ACC112 (cell line): Measurements from ENCODE around the gene VAMP4.

Source experiments
- H2AFZ ChIP-seq: fragments of 200-600 bp; sonication (generic); one replicate; pipeline ENCODE4 v1.6.0; 2017; ENCODE audit warnings: antibody characterized with exemption, low read length; ENCODE audit not compliant: unreplicated experiment
- H3K27ac ChIP-seq: fragments of 200-600 bp; sonication (generic); 2 replicates; pipeline ENCODE4 v1.5.1; 2014; ENCODE audit warnings: low read depth, mild to moderate bottlenecking, antibody characterized with exemption, low read length, moderate library complexity
- H3K27me3 ChIP-seq: fragments of 200-600 bp; sonication (generic); 2 replicates; pipeline ENCODE4 v1.6.1; 2014; ENCODE audit warnings: mild to moderate bottlenecking, antibody characterized with exemption, low read length, moderate library complexity, mixed read lengths; ENCODE audit not compliant: insufficient read depth
- H3K36me3 ChIP-seq: fragments of 200-600 bp; sonication (generic); 2 replicates; pipeline ENCODE4 v1.6.1; 2016; ENCODE audit warnings: mild to moderate bottlenecking, antibody characterized with exemption, low read length, moderate library complexity, mixed read lengths; ENCODE audit not compliant: insufficient read depth
- H3K4me1 ChIP-seq: fragments of 200-600 bp; sonication (generic); one replicate; pipeline ENCODE4 v1.6.1; 2016; ENCODE audit warnings: low read length, mixed read lengths; ENCODE audit not compliant: insufficient read depth, unreplicated experiment, control insufficient read depth
- H3K4me3 ChIP-seq: fragments of 200-600 bp; sonication (generic); 2 replicates; pipeline ENCODE4 v1.5.1; 2014; ENCODE audit warnings: mild to moderate bottlenecking, low read depth, low read length
- H3K79me2 ChIP-seq: fragments of 200-600 bp; sonication (generic); one replicate; pipeline ENCODE4 v1.6.0; 2016; ENCODE audit warnings: low read length; ENCODE audit not compliant: control insufficient read depth, unreplicated experiment, insufficient read depth

VAMP4 gene

DNA sequence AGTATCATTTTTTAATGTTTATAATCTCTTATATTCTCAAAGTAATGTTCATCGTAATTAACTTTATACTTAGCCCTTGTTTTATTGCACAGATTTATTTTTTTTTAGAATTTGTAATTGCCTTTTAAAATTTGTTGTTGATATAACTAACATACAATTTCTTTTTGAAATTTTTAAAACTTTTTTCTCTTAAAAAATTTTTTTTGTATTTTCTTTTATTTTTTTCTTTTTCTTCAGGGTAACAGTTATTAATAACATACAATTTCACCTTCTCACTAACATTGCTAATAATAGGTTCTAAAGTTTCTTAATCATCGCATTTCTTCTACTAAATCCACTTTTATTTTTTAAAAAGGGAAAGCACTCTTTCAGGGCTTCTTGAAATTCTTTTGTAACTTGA is 11.3 kb upstream of the VAMP4 start:
- Histone ChIP-seq H3K79me2 (no peaks in the 10 kb centered on the region), H3K4me1 (peaks cover 3% of the 10 kb centered on the region), H2AFZ (no peak overlapping the region), H3K4me3 (no peak overlapping the region), H3K36me3 (no peaks in the 10 kb centered on the region), H3K27ac (no peak overlapping the region), H3K27me3 (no peaks in the 10 kb centered on the region)

DNA sequence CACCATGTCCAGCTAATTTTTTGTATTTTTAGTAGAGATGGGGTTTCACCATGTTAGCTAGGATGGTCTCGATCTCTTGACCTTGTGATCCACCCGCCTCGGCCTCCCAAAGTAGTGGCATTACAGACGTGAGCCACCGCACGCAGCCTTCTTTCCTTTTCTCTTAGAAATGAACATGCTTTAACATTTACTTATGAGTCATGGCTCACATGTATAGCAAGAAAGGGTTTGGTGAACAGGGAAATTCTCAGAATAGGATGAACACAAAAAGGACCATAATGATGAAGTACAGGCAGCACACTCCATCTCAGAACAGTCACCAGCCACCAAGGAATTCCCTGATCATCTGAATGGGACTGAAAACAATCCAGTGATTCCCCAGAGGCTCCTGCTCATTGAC is 9.4 kb upstream of the VAMP4 start:
- Histone ChIP-seq H3K4me3 (no peak overlapping the region), H3K27ac (no peak overlapping the region), H3K27me3 (no peaks in the 10 kb centered on the region), H2AFZ (no peak overlapping the region), H3K4me1 (peaks cover 3% of the 10 kb centered on the region), H3K79me2 (no peaks in the 10 kb centered on the region), H3K36me3 (no peaks in the 10 kb centered on the region)

DNA sequence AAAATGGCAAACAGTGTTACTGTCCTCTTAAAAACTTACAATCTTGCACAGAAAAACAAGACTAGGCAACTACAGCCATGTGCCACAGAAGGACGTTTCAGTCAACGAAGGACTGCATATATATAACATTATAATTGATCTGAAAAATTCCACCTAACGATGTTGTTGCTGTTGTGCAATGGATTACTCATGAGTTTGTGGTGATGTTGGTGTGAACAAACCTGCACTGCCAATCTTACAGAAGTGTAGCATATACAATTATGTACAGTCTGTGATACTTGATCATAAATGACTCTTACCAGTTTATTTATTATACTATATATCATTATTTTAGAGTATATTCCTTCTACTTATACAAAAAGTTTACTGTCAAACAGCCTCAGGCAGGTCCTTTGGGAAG is 6.8 kb upstream of the VAMP4 start:
- H3K79me2 ChIP-seq = no peaks in the 10 kb centered on the region
- H3K27me3 ChIP-seq = no peaks in the 10 kb centered on the region
- no peak overlapping the region for H2AFZ ChIP-seq

DNA sequence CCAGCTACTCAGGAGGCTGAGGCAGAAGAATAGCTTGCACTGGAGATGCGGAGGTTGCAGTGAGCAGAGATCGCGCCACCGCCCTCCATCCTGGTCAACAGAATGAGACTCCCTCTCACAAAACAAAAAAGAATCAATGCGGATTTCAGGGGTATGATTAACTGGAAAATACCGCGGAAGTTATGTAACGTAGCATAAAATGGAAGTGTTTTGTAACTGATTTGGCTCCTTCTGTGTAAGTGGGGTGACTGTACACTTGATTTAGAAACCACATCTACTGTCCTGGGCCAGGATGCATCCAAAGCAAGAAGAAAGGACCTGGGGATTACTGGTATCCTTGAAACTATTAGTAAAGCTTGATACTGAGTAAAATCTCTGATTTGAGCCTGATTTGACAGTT is 3.1 kb upstream of the VAMP4 start:
- no peak overlapping the region for H2AFZ ChIP-seq
- H3K36me3 ChIP-seq = no peaks in the 10 kb centered on the region
- H3K4me1 ChIP-seq = peaks cover 21% of the 10 kb centered on the region
- peaks cover 17% of the 10 kb centered on the region for H3K79me2 ChIP-seq
- H3K27ac ChIP-seq = no peak overlapping the region
- no peaks in the 10 kb centered on the region for H3K27me3 ChIP-seq
- no peak overlapping the region for H3K4me3 ChIP-seq

More for the DNA sequence above, 6.8 kb upstream of the VAMP4 start:
- Histone ChIP-seq H3K4me3 (no peak overlapping the region), H3K36me3 (no peaks in the 10 kb centered on the region), H3K27ac (no peak overlapping the region), H3K4me1 (peaks cover 7% of the 10 kb centered on the region)

DNA sequence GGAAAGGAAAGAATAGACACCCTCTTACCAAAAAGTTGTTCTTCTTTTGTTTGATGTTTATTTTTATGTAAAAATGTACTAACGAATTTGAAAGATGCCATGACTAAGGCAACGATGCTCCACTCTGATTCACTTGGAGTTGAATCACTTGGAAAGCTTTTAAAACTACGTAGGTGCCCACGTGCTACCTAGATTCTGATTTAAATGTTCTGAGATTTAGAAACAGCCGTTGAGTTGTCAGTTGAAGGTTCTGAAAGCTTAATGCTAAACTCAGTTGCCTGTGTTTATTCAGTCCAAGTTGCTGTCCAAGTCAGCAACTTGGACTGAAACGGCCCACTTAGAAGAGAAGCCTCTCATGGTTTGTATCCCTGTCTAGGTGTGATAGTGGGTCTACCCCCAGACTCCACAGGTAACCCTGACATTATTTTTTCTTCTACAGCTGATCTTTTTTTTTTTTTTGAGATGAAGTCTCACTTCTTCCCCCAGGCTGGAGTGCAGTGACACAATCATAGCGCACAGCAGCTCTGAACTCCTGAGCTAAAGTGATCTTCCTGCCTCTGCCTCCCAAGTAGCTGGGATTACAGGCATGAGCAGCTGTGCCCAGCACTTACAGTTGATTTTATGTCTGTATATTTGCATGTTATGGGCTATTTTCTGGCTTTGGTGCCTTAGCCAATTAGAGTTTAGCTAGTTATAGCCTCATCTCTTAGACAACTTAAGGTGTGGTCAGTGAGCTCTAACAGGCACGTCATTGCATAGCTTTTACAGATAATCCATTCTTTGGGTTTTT is 1.4 kb upstream of the VAMP4 start:
- H2AFZ ChIP-seq = peak overlapping the region; percentile 73
- H3K27me3 ChIP-seq = no peaks in the 10 kb centered on the region
- H3K27ac ChIP-seq = peak overlapping the region; percentile 91
- no peaks in the 10 kb centered on the region for H3K36me3 ChIP-seq
- peaks cover 34% of the 10 kb centered on the region for H3K79me2 ChIP-seq
- H3K4me1 ChIP-seq = peaks cover 37% of the 10 kb centered on the region
- H3K4me3 ChIP-seq = peak overlapping the region; percentile 99

DNA sequence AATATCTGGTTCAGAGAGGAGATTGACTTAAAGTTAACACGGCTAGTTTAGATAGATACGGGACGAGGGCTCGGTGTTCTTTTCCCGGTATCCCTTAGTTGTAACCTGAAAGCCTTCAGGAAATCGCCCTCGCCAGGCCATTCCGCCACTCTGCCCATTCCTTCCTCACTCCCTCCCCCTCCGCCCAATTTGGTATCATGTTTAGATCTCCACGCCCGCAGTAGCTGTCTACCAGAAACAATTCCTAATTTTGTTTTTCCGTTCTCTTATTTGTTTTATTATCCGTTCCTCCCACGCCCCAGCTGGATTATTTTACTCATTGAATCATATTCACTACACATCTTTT is 685 bp upstream of the VAMP4 start:
- peak overlapping the region; percentile 99 for H3K4me3 ChIP-seq
- peaks cover 37% of the 10 kb centered on the region for H3K4me1 ChIP-seq
- no peaks in the 10 kb centered on the region for H3K27me3 ChIP-seq
- H2AFZ ChIP-seq = peak overlapping the region; percentile 73
- peak overlapping the region; percentile 91 for H3K27ac ChIP-seq
- H3K36me3 ChIP-seq = no peaks in the 10 kb centered on the region; the same call in 1 of the 2 replicates
- peaks cover 34% of the 10 kb centered on the region for H3K79me2 ChIP-seq

DNA sequence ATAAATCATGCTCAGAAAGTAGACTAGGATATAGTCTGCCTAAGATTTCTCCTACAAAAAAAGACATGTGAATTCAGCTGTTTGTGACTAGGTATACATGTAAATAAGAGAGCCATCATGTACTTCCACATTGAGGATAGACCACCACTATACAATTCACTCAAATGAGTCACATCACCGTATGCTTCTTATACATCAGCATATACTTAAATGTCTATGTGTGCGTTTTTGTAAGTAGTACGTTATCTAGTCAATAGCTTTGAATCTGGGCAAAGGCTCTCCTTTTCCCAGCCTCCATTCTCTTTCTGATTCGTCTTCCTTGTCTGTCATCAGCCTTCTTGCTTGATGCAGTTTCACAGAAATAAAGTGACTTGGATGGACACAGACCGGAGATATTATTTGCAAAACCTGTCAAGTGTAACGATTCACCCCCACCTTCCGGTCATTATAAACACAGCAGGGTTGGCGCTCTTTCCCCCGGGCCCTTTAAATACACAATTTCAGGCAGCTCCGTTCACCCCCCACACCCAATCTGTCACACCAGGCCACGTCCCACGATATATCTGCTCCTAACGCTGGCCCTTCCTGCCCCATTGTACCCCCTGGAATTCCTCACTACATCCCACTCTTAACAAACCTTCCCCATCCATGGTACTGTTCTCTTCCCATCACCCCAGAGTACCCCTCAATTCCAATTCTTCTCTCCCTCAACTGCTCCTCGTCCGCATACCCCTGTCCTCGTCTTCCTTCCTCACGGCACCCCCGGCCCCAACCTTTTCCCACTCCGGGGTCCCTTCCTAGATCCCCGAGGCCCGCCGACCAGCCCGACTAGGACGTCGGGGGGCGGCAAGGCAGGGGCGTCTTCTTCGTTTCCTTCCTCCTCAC is 636 bp downstream of the VAMP4 start:
- Histone ChIP-seq H3K36me3 (peaks cover 7% of the 10 kb centered on the region), H2AFZ (peak overlapping the region; percentile 98), H3K4me1 (peaks cover 37% of the 10 kb centered on the region), H3K79me2 (peaks cover 34% of the 10 kb centered on the region), H3K27ac (peak overlapping the region; percentile 91), H3K4me3 (peak overlapping the region; percentile 99), H3K27me3 (no peaks in the 10 kb centered on the region)

DNA sequence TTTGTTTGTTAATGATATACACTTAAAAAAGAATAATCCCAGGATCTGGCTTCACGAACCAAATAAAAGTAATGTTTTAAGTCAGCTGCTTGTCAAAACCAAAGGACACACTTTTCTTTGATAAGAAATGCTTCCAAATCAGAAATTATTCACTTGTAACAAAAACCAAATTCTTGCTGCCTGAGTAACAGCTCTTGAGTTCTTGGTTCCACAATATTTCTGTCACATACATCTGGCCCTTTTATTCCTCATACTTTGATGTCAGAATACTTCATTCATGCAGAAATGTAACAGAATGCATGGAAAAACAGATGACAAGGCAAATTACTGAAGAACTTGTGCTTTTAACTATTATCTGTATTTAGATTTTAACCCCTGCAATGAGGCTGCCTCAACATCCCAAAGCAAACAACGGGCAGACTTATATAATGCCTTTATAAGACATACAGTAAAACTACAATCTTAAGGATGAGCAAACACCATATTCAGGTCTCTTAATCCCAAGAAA is 1.5 kb downstream of the VAMP4 start:
- Histone ChIP-seq H3K79me2 (peaks cover 34% of the 10 kb centered on the region), H3K4me3 (peak overlapping the region; percentile 99), H3K4me1 (peaks cover 37% of the 10 kb centered on the region), H2AFZ (no peak overlapping the region), H3K36me3 (peaks cover 7% of the 10 kb centered on the region), H3K27ac (peak overlapping the region; percentile 42), H3K27me3 (no peaks in the 10 kb centered on the region)

DNA sequence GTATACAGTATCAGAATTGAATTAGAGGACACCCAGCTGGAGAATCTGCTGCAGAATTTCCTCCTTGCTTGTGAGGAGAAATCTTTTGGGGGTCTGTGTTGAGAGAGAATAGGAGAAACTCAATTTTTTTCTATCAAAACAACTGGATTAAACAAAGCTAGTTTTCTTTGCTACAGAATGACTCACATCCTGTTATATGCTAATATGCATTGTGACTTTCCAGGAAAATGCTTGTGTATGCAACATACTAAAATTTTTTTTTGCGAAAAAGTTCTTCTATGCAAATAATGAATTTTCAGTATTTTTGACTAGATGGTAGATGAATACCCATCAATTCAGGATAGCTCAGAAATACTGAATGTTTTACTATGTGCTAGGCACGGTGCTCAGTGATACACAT is 2.2 kb downstream of the VAMP4 start:
- no peaks in the 10 kb centered on the region for H3K27me3 ChIP-seq
- H3K79me2 ChIP-seq = peaks cover 34% of the 10 kb centered on the region
- no peak overlapping the region for H2AFZ ChIP-seq
- peak overlapping the region; percentile 42 for H3K27ac ChIP-seq
- peaks cover 37% of the 10 kb centered on the region for H3K4me1 ChIP-seq
- H3K4me3 ChIP-seq = peak overlapping the region; percentile 99
- peaks cover 7% of the 10 kb centered on the region for H3K36me3 ChIP-seq

DNA sequence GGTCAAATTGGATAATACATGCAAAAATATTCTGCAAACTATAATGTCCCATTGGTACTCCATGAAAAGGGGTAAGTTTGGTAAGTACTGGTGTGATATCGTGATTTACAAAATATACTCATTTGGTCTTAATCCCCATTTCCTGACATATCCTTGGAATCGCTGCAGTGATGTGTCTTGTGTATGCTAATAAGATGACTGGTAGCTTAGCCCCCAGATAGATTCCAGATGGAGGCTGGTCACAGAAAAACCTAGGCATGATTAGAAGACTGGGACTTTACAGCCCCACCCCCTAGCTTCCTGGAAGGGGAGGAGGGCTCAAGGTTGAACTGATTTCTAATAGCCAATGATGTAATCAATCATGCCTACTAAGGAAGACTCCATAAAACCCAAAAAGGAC is 3.0 kb downstream of the VAMP4 start:
- Histone ChIP-seq H3K27me3 (no peaks in the 10 kb centered on the region), H2AFZ (no peak overlapping the region), H3K4me1 (peaks cover 33% of the 10 kb centered on the region), H3K27ac (no peak overlapping the region), H3K36me3 (peaks cover 7% of the 10 kb centered on the region), H3K4me3 (peak overlapping the region; percentile 99), H3K79me2 (peaks cover 34% of the 10 kb centered on the region)
